GM21786 (cell line): ENCODE results near the gene SHLD2.
"Not testable (repeated sequence)": the region's sequence is repeated elsewhere in the genome, so short reads cannot be mapped to it uniquely, and the experiment has no call there.

ENCODE experiments used
- ATAC-seq: cut with Tn5 transposase; IDR thresholded peaks from one replicate; pipeline ENCODE4 v1.9.1; 2021; ENCODE audit not compliant: unreplicated experiment

SHLD2 gene

GRCh38 chr10:87083576-87084290 lies 11.3 kb upstream of the SHLD2 start:
- ATAC-seq: peak; percentile 39

- ATAC-seq: peak; percentile 75
Measured at GRCh38 chr10:87084291-87084782, 10.7 kb upstream of the SHLD2 start.

- no peak for ATAC-seq
Measured at GRCh38 chr10:87085537-87085936, 9.5 kb upstream of the SHLD2 start.

- ATAC-seq: no peak
Measured at GRCh38 chr10:87089746-87090145, 5.3 kb upstream of the SHLD2 start.

GRCh38 chr10:87090779-87091178 lies 4.2 kb upstream of the SHLD2 start:
- ATAC-seq: no peak

- no peak for ATAC-seq
Measured at GRCh38 chr10:87092376-87092860, 2.6 kb upstream of the SHLD2 start.

GRCh38 chr10:87092861-87093631 lies 2.0 kb upstream of the SHLD2 start:
- peak; percentile 18 for ATAC-seq

GRCh38 chr10:87093632-87094372 lies 1.2 kb upstream of the SHLD2 start:
- peak; percentile 21 for ATAC-seq

GRCh38 chr10:87095236-87095945 lies 385 bp downstream of the SHLD2 start:
- ATAC-seq: peak; percentile 46

- ATAC-seq: no peak
Measured at GRCh38 chr10:87101996-87102395, 7.0 kb downstream of the SHLD2 start.

- ATAC-seq: not testable (repeated sequence)
Measured at GRCh38 chr10:87104727-87105126, 9.7 kb downstream of the SHLD2 start.

GRCh38 chr10:87105446-87106124 lies 10.6 kb downstream of the SHLD2 start:
- no peak for ATAC-seq

GRCh38 chr10:87118122-87118521 lies 23.1 kb downstream of the SHLD2 start:
- ATAC-seq: not testable (repeated sequence)

GRCh38 chr10:87119029-87119428 lies 24.0 kb downstream of the SHLD2 start:
- ATAC-seq: not testable (repeated sequence)

GRCh38 chr10:87123351-87123750 lies 28.3 kb downstream of the SHLD2 start:
- not testable (repeated sequence) for ATAC-seq

GRCh38 chr10:87127048-87127447 lies 32.0 kb downstream of the SHLD2 start:
- ATAC-seq: not testable (repeated sequence)

GRCh38 chr10:87127607-87128156 lies 32.7 kb downstream of the SHLD2 start:
- ATAC-seq: not testable (repeated sequence)

GRCh38 chr10:87132176-87132575 lies 37.2 kb downstream of the SHLD2 start:
- ATAC-seq: not testable (repeated sequence)

GRCh38 chr10:87133936-87134335 lies 38.9 kb downstream of the SHLD2 start:
- ATAC-seq: not testable (repeated sequence)

- ATAC-seq: not testable (repeated sequence)
Measured at GRCh38 chr10:87134440-87134839, 39.4 kb downstream of the SHLD2 start.
